GM21576 (cell line): ENCODE data around the gene TSR1.

Experiments
- ATAC-seq: cut with Tn5 transposase; IDR thresholded peaks from one replicate; pipeline ENCODE4 v1.9.1; 2021; ENCODE audit warnings: mild to moderate bottlenecking, moderate library complexity; ENCODE audit not compliant: unreplicated experiment

Gene TSR1

DNA sequence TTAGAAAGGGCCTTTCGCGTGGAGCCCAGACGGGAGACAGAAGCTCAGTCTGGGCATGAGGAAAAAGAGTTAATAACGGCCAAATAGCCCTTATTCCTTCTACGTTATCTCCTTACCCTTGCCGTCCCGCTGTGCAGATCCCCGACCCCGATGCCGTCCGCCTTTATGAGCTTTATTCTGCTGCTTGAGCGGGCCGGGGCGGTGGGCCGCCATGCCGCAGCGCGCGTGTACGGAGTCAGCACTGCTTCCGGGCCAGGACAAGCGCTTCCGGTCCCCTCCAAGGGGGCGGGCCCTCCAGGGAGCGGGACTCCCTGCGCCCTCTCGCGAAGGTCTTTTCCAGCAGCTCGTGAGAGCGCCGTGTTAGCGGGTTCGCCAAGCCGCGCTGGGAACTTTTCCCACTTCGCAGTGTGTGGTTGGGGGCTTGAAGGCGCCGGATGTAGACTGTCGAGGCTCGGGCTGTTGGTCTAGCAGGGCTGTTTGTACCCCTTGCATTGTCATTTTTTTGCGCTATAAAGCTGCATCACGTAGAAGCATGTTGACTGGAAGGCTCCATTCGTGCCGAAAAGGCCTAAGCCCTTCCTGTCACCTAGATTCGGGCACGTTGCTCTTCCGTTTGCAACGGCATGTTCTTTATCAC, at the start of gene TSR1:
TSR1 (minus strand) TSS at position 243 of the 637 bp plus-strand sequence; CDS start at position 213, 30 bp downstream.
- ATAC-seq, result peak; percentile 80

DNA sequence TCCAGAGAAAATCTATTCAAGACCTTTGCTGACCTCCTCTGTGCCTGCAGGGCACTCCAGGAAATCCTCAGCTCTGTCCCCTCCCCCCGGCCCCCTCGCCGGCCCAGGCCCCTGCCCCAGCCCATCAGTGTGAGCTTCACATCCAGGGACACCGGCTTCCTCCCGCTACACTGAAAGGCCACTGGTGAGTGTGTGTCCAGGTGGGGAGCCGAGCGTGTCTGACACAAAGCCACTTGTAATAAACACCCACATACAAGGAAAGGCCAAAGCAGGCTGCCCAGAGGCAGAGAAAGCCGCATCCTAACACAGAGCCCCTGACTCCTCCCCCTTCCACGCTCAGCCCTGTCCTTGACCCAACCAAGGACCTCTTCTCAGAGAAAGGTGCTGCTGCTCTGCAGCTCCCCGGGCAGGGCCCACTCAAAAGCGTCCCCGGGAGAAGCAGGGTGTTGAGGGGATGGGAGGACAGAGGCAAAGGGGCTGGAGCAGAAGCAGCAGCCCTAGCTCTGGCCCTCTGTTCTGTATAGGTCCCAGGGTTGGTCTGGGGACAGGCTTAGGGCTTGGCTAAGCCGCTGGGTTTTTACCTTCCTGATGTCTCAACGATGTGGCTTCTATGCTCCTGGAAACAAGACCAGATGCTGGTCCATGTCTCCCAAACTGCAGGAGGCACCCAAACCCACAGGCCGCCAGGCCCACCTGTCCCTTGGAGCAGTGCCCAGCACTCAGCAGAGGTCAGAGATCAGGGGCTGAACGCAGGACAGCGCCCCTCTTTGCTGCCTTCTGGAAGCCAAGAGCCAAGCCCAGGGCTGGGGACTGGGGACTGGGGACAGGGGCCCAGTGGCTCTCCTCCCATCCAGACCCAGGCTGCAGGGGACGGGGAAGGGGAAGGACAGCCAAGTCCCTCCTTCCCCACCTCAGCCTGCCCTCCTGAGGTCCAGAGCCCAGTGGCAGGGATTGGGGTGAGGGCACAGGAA, 49.3 kb upstream of the TSR1 start:
- ATAC-seq, result no peak

DNA sequence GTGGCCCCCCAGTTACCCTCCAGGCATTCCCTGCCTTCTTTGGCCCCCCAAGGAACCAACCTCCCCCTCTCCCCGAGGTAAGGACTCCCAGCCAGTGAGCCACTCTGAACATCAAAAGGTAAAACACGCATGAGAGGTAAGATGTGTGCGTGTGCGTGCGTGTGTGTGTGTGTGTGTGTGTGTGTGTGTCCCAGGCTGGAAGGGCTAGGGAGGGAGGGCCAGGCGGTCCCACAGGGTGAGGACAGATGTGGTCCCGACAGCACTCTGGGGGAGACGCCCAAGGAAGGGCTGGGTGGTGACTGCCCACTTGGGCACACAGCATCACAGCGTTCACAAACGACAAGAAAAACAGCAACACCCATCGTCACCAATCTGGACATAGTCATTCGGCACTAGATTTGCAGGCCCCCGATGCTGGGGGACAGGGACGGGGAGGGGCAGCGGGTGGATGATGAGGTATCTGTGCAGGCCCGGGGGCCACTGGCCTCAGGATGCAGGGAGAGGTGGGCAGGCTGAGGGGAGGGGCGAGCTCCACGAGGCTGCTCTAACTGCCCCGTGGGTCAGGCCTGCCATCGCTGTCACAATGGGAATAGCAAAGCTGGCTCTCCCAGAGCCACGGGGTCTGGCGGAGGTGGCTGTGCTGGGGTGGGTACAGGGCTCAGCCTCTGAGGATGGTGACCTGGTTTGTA, 48.3 kb upstream of the TSR1 start:
- no peak for ATAC-seq

DNA sequence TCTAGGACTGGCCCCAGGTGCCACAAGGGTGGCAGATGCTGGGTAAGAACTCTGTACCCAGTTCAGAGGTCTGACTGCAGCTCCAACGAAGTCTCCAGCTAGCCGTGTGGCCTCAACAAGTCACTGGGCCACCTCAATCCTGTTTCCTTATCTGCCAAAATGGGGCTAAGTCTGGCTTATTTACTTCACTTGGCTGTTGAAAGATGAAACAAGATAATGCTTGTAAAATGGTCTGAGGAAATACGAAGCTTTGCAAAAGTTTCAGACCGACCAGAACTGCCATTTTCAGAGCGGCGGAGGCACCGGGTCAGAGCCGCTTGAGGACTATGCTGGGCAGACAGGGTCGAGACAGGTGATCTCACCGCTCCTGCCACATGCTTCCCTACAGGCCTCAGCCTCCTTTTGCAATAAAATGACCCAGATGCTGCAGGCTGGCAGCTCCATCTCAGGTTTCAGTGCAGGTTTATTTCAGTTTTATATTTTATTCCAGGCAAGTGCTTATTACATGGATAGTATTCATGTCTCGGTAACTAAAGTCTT, 47.4 kb upstream of the TSR1 start:
- no peak for ATAC-seq

DNA sequence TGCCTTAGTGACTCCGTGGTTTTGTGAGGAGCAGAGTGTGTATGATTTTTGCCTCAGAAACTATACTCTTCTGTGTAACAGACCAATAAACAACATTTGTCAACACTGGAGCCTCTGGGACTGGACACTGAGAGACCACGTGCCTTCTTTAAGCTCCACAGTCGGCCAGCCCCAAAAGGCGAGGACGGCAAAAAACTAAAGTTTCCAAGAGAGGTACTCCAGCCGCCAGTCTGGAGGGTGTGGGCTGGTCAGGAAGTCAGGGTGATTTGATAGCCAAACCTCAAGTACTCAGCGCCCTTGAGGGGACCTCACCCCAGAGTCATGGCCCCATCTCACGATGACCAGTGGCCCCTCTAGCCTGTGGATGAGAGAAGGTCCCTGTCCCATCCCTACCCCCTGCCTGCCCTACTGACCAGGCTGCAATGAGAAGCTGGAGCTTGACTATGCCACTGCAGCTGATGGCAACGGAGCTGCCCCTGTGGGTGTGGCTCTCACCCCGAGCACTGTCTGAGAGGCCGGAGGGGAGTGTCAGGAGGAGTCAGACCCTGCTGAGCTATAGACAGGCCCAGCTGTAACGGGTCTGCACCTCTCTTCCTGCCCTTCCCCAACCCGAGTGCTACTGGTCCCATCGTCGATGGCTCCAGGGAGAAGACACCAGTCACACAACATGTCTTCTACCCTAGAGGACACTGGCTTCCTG, 44.8 kb upstream of the TSR1 start:
- ATAC-seq, result no peak

DNA sequence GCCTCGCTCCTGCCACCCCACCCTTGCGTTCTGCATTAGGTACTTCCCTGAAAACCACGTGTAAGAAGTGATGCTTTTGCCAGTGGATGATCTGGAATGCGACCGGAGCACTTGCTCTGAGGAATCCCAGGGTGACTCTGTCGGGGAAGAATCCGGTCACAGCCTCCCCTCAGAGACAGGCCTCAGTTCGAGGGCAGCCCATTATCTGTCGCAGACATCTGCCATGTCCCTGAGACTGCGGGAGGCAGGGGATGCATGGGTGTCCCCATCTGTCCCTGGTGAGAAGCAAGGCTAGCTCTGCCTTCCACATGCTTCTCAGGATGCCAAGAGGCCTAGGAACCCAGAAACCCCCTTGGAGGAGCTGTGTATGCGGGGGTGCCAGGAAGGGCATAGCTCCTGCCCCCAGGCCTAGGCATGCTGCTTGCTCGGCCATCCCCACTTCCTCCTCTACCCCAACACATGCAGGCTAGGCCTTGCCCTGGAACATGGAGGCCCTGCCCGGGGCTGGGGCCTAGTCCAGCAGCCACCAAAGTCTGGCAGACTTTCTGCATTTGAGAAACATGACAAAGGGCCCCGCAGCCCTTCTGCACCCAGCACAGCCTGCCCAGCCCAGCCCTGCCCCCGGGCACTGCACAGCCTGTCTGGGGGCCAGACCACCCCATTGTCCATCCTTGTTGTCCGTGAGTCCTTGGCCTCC, 44.1 kb upstream of the TSR1 start:
- ATAC-seq, result no peak

DNA sequence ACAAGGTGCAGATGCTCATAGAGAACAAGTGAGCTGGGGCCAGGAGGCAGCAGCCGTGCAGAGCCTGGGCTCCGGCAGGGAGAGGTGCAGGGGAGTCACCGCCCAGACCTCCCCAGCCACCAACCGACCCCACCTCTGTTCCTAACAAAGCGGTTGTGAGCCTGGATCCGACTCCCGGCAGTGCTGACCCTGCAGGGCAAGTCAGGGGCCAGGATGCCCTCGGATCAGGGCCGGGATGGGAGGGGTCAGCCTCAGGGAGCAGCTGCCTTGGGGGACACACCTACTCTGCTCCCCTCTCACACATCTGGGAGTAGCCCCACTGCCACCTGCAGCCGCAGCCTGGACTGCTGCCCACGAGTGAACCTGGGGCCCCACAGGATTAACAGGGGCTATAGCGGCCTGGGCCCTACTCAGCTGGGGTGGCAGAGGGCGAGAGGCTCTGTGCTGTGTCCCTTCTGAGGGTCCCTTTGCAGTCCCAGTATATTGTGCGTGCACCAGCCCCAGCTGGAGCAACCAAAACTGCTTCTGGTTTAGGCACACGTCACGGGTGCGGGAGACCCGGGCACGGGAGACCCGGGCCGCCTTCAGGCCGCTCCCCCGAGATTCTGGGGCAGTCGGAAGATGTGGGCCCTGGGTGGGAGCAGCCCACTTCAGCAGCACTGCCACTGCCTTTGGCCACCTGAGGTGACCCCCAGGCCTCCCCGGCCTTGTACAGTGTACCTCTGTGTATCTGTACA, 43.4 kb upstream of the TSR1 start:
- ATAC-seq, result no peak

DNA sequence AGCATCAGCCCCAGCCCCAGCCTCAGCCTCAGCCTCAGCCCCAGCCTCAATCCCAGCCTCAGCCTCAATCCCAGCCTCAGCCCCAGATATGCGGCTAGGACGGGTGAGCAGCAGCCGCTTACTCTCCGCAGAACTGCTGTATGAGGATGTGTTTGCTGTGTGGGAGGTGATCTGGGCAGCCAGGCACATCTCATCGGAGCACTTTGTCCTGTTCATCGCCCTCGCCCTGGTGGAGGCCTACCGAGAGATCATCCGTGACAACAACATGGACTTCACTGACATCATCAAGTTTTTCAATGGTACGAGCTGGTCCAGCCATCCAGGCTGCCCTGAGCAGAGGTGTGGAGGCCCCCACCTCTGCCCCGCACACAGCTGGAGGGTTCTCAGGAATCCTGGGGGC, 42.6 kb upstream of the TSR1 start:
- no peak for ATAC-seq

DNA sequence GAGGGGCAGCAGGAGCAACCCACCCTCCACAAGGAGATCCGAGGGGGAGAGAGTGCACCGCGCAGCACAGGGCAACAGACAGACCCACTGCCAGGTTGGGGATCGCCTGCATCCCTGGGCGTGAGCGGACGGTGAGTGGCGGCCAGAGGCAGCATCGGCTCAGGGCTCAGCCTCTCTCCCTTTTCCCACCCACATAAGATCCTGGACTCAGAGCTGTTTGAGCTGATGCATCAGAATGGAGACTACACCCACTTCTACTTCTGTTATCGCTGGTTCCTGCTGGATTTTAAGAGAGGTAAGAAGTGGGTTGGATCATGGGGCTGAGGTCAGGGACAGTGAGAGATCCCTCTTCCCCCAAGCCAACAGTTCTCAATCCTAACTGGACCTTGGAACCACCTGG, 41.4 kb upstream of the TSR1 start:
- ATAC-seq, result no peak

DNA sequence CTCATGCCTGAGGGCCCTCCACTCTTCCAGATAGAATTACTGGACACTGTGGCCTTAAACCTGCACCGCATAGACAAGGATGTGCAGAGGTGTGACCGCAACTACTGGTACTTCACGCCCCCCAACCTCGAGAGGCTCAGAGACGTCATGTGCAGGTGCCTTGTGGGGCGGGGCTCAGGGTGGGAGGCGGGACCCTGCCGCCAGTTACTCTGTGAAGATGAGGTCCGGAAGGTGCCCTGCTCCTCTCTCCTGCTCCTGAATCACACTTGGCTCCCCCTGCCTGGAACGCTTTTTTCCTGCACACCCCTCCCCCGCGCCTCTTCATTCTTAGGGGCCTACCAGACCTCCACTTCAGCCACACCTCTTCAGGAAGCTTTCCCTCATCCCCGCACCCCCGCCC, 39.9 kb upstream of the TSR1 start:
- no peak for ATAC-seq

DNA sequence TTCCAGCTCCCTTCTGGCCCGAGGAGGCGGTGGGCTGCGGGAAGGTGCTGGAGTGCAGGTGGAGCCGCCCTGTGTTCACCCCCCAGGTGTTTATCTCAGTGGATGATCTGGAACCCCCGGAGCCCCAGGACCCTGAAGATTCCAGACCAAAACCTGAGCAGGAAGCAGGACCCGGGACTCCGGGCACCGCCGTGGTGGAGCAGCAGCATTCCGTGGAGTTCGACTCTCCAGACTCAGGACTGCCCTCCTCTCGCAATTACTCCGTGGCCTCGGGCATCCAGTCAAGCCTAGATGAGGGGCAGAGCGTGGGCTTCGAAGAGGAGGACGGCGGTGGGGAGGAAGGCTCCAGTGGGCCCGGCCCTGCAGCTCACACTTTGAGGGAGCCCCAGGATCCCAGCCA, 39.1 kb upstream of the TSR1 start:
- no peak for ATAC-seq

DNA sequence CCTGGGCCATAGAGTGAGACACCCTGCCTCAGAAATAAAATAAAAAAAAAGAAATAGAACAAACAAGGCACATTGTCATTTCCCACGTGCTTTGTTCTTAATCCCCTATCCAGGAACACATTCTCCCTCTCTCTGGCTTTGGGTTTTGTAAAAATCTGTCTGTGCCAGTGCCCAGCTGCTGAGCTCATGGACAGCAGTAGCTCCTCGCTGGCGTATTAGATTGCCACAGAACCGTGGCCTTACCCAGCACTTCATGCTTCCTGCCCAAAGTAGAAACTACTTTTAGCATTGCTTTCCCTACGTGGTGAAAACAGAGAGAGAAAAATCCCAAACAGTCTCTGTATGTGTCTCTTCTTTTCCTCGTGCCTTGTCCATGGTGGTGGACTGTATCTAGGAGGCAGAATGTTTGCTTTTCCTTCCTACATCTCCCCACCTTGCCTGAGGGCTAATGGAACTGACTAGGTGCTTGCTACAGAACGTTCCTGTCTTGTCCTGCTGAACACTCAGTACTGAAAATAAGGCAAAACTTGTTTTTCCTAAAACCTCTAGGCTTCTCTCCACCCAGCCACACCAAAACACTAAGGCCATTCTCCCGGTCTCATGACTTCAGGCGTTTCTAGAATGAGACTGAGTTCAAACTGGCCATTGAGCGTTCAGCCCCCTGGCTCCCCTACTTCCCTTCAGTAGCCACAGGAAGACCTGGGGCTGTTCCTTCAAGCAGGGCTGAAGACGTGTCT, 38.5 kb upstream of the TSR1 start:
- no peak for ATAC-seq

DNA sequence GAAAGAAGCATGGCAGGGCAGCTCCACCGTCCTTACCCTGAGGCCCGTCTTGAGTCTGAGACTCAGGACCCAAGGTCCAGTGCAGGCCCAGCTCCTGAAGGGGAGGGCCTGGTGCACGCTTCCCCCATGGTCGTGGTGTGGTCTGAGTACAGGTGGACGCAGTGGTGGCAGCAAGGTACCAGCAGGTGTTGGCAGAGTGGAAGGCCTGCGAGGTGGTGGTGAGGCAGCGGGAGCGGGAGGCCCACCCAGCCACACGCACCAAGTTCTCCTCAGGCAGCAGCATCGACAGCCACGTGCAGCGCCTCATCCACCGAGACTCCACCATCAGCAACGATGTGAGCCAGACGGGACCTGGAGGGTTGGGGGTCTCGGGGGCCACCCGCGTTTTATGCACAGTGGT, 36.9 kb upstream of the TSR1 start:
- no peak for ATAC-seq

DNA sequence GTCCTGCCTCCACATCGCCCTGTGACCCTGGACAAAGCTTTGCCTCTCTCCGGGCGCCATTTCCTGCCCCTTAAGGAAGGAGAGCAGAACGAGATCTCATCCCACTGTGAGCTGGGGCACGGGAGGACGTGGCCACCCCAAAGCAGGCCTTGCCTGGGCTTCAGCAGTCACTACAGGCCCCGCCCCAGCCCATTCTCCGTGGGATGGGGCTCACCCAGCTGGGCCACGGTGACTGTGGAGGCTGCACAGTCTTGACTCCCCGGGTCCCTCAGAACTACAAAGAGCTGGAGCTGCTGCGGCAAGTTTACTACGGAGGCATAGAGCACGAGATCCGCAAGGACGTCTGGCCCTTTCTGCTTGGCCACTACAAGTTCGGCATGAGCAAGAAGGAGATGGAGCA, 36.4 kb upstream of the TSR1 start:
- no peak for ATAC-seq

DNA sequence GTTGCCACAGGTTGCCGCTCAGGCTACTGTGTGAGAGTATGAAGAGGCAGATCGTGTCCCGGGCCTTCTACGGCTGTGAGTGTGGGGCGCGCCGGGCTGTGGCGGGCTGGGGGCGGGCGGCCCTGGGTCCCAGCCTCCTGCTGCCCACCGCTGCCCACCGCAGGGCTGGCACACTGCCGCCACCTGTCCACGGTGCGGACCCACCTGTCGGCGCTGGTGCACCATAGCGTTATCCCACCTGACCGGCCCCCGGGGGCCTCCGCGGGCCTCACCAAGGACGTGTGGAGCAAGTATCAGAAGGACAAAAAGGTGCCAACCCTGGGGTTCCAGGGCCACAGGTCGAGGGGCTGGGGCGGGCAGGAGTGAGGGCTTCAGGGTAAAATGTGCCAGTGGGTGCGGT, 35.9 kb upstream of the TSR1 start:
- no peak for ATAC-seq

DNA sequence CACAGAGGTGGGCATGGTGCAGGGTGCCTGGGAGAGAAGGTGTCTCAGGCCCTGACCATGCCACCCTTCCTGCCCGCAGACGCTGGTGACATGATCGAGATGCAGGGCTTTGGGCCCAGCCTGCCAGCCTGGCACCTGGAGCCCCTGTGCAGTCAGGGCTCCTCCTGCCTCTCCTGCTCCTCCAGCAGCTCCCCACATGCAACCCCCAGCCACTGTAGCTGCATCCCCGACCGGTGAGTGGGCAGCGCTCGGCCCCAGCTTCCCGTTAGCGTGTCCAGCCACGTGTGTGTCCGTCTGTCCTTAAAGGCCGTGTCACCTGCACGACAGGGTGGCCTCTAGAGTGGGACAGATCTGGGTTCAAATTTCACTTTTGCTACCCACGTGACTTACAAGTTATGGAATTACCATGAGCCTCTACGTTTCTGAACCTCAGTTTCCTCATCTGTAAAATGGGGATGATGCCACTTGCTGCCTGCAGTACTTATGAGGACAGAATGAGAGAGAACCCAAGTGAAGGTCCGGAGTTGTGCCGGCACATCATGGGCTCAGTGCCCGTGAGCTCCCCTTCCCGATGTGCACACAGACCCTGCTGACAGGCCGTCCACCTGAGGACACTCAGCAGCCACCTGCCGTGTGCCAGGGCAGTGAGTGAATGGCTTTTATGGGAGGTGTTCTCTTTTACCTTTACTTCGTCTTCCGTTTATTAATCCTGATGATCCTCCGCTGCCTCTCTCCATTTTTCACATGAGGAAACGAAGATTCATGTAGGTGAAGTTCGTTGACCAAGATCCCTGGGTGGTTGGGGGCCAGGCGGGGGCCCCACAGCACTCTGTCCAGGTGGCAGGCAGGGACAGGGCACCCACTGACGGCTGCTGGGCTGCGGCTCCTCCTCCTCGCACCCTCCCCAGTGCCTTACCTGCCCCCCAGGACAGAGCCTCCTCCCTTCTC, 35.2 kb upstream of the TSR1 start:
- no peak for ATAC-seq

DNA sequence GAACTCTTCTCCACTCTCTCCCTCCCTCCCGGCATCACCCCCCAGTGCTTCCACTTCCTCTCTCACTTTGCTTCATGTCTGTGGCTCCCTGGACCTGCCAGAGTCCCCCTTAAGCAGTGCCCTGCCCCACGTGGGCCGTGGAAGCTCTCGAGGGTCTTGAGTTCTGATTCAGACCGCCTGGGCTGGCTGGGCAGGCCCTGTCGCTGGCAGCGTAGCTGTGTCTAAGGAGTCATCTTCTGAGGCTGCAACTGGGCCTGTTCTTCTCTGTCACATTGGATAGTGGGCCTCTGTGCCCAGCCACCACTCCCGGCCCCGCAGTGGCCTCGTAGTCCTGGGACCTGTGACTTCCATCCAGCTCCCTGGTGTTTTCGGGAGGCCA, 33.9 kb upstream of the TSR1 start:
- no peak for ATAC-seq
